ENCODE measurements around the gene KMT5C.

DNA sequence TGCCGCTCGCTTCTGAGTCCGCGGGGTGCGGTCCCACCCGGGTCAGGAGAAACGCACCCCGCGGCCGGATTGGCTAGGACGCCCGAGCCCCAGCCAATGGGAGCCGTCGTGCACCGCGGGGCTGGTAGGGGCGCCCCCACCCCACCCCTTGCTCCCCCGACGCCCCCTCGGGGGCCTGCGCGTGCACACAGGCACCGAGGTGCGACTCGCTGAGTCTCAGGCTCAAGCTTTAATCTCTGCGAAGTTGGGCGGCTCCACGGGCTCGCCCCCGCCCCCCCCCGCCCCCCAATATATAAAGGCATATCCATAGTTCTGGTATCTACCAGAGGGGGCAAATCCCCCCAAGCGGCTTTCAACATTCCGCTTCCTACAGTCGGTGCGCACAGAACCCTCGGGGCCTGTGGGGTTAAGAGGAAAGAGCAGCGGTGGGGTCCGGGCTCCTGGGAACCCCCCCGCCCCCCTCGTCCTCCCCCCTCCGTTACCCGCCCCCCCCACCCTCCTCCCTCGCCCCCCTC, 15.1 kb downstream of the KMT5C start, which contains the start of gene COX6B2:
- no peak for TF ChIP-seq POLR2AphosphoS5 (IDR thresholded peaks at IDR 0.05; ENCODE audit: low read depth)
- TF ChIP-seq EZH2 (IDR thresholded peaks at IDR 0.05; ENCODE audit: low read depth, unreplicated experiment), result no peak
- TF ChIP-seq, protein P1, sequence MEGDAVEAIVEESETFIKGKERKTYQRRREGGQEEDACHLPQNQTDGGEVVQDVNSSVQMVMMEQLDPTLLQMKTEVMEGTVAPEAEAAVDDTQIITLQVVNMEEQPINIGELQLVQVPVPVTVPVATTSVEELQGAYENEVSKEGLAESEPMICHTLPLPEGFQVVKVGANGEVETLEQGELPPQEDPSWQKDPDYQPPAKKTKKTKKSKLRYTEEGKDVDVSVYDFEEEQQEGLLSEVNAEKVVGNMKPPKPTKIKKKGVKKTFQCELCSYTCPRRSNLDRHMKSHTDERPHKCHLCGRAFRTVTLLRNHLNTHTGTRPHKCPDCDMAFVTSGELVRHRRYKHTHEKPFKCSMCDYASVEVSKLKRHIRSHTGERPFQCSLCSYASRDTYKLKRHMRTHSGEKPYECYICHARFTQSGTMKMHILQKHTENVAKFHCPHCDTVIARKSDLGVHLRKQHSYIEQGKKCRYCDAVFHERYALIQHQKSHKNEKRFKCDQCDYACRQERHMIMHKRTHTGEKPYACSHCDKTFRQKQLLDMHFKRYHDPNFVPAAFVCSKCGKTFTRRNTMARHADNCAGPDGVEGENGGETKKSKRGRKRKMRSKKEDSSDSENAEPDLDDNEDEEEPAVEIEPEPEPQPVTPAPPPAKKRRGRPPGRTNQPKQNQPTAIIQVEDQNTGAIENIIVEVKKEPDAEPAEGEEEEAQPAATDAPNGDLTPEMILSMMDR (conservative IDR thresholded peaks at IDR 0.05; ENCODE audit: low read depth in 2 of 2), result no peak
- TF ChIP-seq, protein P2, sequence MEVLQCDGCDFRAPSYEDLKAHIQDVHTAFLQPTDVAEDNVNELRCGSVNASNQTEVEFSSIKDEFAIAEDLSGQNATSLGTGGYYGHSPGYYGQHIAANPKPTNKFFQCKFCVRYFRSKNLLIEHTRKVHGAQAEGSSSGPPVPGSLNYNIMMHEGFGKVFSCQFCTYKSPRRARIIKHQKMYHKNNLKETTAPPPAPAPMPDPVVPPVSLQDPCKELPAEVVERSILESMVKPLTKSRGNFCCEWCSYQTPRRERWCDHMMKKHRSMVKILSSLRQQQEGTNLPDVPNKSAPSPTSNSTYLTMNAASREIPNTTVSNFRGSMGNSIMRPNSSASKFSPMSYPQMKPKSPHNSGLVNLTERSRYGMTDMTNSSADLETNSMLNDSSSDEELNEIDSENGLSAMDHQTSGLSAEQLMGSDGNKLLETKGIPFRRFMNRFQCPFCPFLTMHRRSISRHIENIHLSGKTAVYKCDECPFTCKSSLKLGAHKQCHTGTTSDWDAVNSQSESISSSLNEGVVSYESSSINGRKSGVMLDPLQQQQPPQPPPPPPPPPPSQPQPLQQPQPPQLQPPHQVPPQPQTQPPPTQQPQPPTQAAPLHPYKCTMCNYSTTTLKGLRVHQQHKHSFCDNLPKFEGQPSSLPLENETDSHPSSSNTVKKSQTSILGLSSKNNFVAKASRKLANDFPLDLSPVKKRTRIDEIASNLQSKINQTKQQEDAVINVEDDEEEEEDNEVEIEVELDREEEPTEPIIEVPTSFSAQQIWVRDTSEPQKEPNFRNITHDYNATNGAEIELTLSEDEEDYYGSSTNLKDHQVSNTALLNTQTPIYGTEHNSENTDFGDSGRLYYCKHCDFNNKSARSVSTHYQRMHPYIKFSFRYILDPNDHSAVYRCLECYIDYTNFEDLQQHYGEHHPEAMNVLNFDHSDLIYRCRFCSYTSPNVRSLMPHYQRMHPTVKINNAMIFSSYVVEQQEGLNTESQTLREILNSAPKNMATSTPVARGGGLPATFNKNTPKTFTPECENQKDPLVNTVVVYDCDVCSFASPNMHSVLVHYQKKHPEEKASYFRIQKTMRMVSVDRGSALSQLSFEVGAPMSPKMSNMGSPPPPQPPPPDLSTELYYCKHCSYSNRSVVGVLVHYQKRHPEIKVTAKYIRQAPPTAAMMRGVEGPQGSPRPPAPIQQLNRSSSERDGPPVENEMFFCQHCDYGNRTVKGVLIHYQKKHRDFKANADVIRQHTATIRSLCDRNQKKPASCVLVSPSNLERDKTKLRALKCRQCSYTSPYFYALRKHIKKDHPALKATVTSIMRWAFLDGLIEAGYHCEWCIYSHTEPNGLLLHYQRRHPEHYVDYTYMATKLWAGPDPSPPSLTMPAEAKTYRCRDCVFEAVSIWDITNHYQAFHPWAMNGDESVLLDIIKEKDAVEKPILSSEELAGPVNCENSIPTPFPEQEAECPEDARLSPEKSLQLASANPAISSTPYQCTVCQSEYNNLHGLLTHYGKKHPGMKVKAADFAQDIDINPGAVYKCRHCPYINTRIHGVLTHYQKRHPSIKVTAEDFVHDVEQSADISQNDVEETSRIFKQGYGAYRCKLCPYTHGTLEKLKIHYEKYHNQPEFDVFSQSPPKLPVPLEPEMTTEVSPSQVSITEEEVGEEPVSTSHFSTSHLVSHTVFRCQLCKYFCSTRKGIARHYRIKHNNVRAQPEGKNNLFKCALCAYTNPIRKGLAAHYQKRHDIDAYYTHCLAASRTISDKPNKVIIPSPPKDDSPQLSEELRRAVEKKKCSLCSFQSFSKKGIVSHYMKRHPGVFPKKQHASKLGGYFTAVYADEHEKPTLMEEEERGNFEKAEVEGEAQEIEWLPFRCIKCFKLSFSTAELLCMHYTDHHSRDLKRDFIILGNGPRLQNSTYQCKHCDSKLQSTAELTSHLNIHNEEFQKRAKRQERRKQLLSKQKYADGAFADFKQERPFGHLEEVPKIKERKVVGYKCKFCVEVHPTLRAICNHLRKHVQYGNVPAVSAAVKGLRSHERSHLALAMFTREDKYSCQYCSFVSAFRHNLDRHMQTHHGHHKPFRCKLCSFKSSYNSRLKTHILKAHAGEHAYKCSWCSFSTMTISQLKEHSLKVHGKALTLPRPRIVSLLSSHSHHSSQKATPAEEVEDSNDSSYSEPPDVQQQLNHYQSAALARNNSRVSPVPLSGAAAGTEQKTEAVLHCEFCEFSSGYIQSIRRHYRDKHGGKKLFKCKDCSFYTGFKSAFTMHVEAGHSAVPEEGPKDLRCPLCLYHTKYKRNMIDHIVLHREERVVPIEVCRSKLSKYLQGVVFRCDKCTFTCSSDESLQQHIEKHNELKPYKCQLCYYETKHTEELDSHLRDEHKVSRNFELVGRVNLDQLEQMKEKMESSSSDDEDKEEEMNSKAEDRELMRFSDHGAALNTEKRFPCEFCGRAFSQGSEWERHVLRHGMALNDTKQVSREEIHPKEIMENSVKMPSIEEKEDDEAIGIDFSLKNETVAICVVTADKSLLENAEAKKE (CRISPR knock-in tag; IDR thresholded peaks at IDR 0.05), result no peak
- no peak for TF ChIP-seq JUNB (IDR thresholded peaks at IDR 0.05; ENCODE audit: unreplicated experiment)
- no peak for TF ChIP-seq EZH2phosphoT487 (IDR thresholded peaks at IDR 0.05; ENCODE audit: unreplicated experiment)
- TF ChIP-seq, protein P3, sequence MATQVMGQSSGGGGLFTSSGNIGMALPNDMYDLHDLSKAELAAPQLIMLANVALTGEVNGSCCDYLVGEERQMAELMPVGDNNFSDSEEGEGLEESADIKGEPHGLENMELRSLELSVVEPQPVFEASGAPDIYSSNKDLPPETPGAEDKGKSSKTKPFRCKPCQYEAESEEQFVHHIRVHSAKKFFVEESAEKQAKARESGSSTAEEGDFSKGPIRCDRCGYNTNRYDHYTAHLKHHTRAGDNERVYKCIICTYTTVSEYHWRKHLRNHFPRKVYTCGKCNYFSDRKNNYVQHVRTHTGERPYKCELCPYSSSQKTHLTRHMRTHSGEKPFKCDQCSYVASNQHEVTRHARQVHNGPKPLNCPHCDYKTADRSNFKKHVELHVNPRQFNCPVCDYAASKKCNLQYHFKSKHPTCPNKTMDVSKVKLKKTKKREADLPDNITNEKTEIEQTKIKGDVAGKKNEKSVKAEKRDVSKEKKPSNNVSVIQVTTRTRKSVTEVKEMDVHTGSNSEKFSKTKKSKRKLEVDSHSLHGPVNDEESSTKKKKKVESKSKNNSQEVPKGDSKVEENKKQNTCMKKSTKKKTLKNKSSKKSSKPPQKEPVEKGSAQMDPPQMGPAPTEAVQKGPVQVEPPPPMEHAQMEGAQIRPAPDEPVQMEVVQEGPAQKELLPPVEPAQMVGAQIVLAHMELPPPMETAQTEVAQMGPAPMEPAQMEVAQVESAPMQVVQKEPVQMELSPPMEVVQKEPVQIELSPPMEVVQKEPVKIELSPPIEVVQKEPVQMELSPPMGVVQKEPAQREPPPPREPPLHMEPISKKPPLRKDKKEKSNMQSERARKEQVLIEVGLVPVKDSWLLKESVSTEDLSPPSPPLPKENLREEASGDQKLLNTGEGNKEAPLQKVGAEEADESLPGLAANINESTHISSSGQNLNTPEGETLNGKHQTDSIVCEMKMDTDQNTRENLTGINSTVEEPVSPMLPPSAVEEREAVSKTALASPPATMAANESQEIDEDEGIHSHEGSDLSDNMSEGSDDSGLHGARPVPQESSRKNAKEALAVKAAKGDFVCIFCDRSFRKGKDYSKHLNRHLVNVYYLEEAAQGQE (IDR thresholded peaks at IDR 0.05; ENCODE audit: unreplicated experiment), result no peak
- no peak for TF ChIP-seq STAT1 (IDR thresholded peaks at IDR 0.05; ENCODE audit: unreplicated experiment)
- TF ChIP-seq, protein P4, sequence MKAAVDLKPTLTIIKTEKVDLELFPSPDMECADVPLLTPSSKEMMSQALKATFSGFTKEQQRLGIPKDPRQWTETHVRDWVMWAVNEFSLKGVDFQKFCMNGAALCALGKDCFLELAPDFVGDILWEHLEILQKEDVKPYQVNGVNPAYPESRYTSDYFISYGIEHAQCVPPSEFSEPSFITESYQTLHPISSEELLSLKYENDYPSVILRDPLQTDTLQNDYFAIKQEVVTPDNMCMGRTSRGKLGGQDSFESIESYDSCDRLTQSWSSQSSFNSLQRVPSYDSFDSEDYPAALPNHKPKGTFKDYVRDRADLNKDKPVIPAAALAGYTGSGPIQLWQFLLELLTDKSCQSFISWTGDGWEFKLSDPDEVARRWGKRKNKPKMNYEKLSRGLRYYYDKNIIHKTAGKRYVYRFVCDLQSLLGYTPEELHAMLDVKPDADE (IDR thresholded peaks at IDR 0.05), result no peak

Measured in GM23338 (cell line).